Eye (tissue), 1 donor: ENCODE measurements around the gene CLPSL1.
A peak's percentile ranks its signal among the peaks of the same experiment; 100 is the strongest.

Experiments
- DNase-seq: peaks from one replicate; pipeline ENCODE4 v3.0.0-alpha.2; 2015

Gene CLPSL1

DNA sequence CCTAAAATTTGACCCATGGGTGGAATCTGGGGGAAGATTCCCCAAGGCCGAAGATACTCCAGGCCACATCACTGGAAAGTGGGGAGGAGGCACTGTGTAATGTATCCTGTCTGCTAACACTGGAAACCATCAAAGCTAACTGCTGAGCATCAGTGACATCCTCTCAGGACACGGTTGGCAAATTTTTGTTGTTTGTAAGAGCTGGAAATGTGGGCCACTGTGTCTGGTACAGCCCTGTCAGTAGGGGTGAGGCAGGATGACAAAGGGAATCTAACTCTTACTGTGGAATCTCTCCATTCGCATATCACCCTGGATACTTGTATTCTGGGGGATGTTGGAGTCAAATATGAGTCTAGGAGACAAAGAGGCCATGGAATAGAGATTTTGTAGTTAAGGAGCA lies 21.4 kb upstream of the CLPSL1 start:
- no peak for DNase-seq

DNA sequence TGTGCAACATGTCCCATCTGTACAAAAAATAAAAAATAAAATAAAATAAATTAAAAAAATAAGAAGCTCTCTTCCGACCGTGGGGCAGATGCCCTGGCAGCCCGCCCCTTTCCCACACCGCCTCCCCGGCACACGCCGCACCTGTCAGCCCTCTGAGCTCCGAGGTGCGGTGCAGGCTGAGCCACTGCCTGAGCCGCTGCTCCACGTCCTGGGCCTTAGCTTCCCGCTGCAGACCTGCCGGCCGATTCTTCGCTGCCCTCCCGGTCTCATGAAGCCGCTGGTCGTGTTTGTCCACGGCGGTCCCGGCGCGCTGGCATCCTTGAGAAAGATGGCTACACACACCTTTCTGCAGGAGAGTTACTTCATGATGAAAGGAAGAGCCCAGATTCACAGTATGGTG lies 15.1 kb upstream of the CLPSL1 start:
- DNase-seq, result no peak

DNA sequence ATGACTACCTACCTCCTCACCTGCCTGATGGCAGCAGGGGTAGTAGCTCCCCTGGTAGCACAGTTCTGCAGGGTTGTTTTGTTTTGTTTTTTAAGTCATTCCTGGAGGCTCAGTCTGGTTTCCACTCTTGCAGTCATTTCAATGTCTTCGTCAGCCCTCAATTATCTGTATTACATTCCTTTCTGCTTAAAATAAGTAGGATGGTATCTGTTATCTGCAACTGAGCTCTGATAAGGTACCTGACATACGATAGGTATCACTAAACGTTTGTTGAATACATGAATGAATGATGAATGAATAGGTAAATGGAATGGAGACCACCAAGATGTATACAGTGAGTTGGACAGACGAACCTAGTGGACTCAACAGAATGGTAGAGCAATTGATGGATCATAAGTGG lies 11.6 kb upstream of the CLPSL1 start:
- DNase-seq, result no peak

DNA sequence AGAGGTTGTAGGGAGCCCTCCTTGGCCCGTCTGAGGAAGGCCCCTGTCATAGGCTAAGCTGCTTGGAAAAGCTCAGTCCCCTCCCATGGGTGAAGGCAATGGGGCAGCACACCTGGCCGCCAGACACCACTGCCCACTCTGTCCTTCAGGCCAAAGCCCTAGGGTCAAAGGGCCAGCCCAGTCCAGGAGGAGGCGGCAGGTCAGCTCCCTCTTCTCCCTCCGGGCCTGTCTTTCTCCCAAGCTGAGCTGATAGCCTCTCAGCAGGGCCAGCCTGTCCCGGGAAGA lies 9.5 kb upstream of the CLPSL1 start:
- DNase-seq, result no peak

DNA sequence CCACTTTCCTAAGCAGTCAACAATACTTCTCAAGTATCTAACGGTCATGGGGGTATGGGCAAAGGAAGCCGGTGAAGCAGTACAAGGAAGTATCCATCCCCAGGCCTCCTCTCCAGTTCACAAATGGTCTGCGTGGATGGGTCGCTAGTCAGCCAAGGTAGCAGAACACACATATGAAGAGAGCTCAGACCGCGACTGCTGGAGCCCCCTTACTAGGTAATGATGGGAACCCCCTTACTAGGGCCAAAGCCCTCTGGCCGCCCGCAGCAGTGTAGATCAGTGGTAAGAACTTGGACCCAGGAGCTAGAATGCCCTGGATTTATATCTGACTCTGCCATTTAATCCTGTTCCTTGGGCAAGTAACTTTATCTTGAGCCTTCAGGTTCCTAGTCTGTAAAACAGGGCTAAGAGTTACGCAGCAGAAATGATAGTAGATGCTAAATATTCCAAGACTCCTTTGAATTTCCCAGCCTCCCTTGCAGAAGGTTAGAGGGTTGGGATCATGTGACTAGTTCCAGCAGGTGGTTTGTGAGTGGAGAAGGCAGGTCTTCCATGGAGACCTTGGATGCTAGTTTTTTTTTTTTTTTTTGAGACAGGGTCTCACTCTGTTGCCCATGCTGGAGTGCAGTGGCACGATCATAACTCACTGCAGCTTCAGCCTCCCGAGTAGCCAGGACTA lies 6.6 kb upstream of the CLPSL1 start:
- DNase-seq, result no peak

DNA sequence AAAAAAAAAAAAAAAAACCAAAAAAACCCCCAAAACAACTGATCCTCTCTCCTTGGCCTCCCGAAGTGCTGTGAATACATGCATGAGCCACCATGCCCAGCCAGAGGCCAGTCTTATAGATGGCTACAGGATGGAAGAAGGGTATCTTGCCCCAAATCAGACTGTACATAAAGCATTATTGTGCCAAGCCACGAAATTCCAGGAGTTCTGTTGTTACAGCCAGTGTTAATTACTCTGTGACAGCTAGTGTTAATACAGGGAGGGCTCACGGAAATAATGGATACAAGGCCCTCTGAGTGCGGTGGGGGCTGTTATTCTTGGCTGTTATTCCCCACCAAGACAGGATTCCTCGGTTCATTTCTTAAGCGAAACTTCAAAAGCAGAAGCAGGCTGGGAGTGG lies 5.8 kb upstream of the CLPSL1 start:
- DNase-seq, result no peak

GRCh38 chr6:35776364-35777215 lies 4.2 kb upstream of the CLPSL1 start, which contains the start of gene CLPSL2:
Gene CLPSL2, plus strand, starts transcription at chr6:35776598. Its CDS starts 21 bp downstream, at chr6:35776619.
- DNase-seq, result peak; percentile 58

GRCh38 chr6:35777356-35778102 lies 3.3 kb upstream of the CLPSL1 start:
- no peak for DNase-seq

DNA sequence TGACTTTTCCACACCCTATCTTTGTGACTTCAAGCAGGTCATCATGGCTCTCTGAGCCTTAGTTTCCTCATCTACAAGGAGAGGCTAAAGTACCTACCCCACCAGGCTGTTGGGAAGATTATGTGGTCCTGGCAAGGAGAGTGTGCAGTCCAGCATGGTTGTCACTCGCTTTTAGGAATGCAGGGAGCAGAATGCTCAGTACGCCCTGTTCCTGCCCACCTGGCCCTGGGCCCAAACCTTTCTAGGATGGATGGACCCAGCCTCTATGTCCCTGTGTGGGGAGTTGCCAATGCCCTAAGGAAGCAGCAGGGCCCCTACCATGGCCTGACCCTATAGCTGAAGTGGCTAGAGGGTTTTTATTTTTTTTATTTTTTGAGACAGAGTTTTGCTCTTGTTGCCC lies 2.4 kb upstream of the CLPSL1 start:
- DNase-seq, result no peak

DNA sequence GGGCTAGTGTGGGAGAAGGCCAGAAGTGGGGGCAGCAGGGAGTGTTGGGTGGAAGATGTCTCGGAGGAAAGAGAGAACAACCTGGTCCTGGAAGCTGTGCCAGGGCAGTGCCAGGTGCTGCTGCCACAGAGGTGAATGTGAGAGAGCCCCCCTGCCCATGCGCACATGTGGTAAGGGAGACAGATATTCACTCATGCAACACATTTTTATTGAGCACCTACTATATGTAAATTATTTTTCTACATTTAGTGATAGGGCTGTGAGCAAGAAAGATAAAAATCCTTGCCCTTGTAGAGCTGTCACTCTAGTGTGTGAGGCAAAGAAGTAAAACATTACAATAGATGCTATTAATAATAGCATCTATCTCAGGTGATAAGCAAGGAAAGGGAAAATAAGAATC lies 471 bp downstream of the CLPSL1 start:
- DNase-seq, result no peak

GRCh38 chr6:35782424-35782823 lies 1.6 kb downstream of the CLPSL1 start:
- DNase-seq, result no peak

GRCh38 chr6:35784200-35784599 lies 3.4 kb downstream of the CLPSL1 start:
- DNase-seq, result no peak

- DNase-seq, result no peak
Measured at GRCh38 chr6:35786272-35786671, 5.5 kb downstream of the CLPSL1 start.

DNA sequence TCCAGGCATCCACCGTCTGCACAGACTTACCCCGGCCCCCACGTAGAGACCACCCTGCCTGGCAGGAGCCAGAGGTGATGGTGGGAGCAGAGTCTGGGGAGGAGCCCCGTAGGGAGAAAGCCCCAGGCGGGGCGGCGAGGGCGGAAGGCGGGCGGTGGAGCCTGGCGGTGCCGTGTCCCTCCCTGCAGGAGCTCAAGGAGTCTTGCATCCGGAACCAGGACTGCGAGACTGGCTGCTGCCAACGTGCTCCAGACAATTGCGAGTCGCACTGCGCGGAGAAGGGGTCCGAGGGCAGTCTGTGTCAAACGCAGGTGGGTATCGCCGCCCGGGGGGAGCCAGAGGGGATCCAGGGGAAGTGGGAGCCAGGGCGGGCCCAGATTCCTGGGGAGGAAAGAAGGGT lies 6.0 kb downstream of the CLPSL1 start:
- DNase-seq, result no peak

DNA sequence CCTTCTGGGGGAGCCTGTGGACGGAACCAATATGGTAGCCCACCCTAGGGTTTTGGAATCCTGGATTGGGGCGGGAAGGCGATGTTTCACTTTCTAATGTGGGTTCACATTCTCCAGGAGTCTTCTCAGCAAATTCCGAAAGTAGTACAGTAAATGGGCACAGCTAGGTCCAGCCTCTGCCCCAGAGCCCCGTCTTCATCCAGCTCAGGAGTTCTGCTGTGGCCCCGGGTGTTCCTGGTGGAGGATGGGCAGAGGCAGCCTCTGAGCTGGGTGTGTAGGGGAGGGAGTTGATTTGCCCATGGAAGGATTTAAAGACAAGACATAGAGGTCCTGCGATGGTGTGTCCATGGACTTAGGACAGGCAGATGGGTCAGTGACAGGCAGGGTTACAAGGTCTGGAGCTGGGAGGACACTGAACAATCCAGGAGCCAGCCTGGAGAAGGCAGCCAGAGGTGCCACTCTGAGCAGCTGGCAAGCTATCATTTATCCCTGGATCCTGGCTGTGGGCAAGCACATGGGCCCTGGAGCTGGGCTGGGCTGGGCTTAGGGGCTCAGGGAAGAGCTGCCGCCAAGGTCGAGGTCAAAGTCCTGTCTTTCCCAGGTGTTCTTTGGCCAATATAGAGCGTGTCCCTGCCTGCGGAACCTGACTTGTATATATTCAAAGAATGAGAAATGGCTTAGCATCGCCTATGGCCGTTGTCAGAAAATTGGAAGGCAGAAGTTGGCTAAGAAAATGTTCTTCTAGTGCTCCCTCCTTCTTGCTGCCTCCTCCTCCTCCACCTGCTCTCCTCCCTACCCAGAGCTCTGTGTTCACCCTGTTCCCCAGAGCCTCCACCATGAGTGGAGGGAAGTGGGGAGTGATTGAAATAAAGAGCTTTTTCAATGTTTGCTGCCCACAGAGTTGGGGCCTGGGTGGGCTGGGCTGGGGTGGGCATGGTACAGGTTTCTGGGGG lies 6.7 kb downstream of the CLPSL1 start:
- DNase-seq, result no peak

- DNase-seq, result no peak
Measured at GRCh38 chr6:35788423-35788982, 7.7 kb downstream of the CLPSL1 start.

DNA sequence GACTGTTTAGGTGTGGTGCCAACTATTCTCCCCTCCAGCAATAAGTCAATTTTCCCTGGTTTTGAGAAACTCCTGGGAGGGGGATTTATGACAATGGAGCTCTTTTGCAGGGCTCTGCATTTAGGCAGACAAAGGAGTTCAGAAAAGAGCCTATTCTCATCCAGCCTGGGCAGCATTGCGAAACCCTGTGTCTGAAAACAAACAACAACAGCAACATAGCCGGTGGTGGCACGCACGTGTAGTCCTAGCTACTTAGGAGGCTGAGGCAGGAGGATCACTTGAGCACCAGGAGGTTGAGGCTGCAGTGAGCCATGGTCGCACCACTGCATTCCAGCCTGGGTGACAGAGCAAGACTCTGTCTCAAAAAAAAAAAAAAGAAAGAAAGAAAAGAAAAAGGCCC lies 9.9 kb downstream of the CLPSL1 start:
- DNase-seq, result no peak

- no peak for DNase-seq
Measured at GRCh38 chr6:35794536-35795452, 14.0 kb downstream of the CLPSL1 start.

DNA sequence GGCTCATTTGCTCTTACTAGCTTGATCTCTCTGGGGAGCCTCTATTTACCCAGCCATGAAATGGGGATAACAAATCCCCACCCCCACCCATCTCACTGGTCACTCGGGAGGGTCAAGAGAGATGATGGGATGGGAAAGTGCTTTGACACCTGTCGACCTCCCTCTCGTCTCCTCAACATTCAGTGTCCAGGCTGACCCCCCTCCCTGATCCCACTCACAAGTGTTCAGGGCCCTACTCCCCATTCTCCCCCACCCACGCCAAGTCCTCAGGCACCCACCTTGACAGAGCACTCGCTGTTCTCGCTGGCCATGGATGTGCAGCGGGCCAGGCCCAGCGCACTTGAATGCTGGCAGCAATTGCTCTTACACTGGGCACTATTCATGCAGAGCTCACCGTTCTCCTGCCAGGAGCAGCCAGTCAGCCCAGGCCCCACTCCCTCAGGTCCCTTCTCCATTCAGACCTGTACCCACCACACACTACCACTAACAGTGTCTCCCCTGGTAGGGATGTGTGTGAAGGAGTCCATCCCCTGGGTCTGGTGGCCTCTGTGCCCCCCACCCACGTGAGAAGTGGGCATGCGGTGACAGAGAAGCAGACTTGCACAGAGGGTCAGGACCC lies 14.7 kb downstream of the CLPSL1 start:
- no peak for DNase-seq

GRCh38 chr6:35796236-35796635 lies 15.4 kb downstream of the CLPSL1 start:
- DNase-seq, result no peak
